ENCODE measurements around the gene PRKCB. TPM values are rescaled to one million over a fixed set of nuclear protein-coding genes. Genes with fewer than 3 reads are reported as not detected.

Gene PRKCB
- total RNA-seq, 6 experiments from 2014 or later: not detected

GRCh38 chr16:24125214-24125613, 289.4 kb downstream of the PRKCB start:
- no peak overlapping the region for H3K27ac Mint-ChIP-seq
- no peak for DNase-seq
- H3K36me3 Mint-ChIP-seq (ENCODE audit: low read depth): no peaks in the 10 kb centered on the region
- no peak for TF ChIP-seq CTCF (IDR thresholded peaks at IDR 0.05)
- peaks cover 3% of the 10 kb centered on the region; the same call in 1 of the 2 replicates for H3K27me3 Mint-ChIP-seq (ENCODE audit: insufficient read depth)
- H3K4me1 Mint-ChIP-seq (ENCODE audit: low read depth): no peaks in the 10 kb centered on the region
- H3K4me3 Mint-ChIP-seq: no peak overlapping the region
- H3K9me3 Mint-ChIP-seq: peaks cover 46% of the 10 kb centered on the region

- DNase-seq: no peak
- H3K4me3 Mint-ChIP-seq: no peak overlapping the region
- no peak overlapping the region for H3K27ac Mint-ChIP-seq
- H3K4me1 Mint-ChIP-seq (ENCODE audit: low read depth): no peaks in the 10 kb centered on the region
- no peak for TF ChIP-seq CTCF (IDR thresholded peaks at IDR 0.05)
- no peaks in the 10 kb centered on the region for H3K27me3 Mint-ChIP-seq (ENCODE audit: insufficient read depth)
- peaks cover 24% of the 10 kb centered on the region for H3K9me3 Mint-ChIP-seq
- peaks cover 4% of the 10 kb centered on the region; the same call in 1 of the 2 replicates for H3K36me3 Mint-ChIP-seq (ENCODE audit: low read depth)
Observed at GRCh38 chr16:24129412-24129918, 293.7 kb downstream of the PRKCB start.

- no peak overlapping the region for H3K27ac Mint-ChIP-seq
- H3K4me1 Mint-ChIP-seq (ENCODE audit: low read depth): no peaks in the 10 kb centered on the region
Observed at GRCh38 chr16:24130494-24131085, 294.8 kb downstream of the PRKCB start.

GRCh38 chr16:24131294-24131693, 295.5 kb downstream of the PRKCB start:
- H3K27me3 Mint-ChIP-seq (ENCODE audit: insufficient read depth): no peaks in the 10 kb centered on the region
- H3K9me3 Mint-ChIP-seq: peaks cover 15% of the 10 kb centered on the region
- no peak overlapping the region for H3K27ac Mint-ChIP-seq
- no peak overlapping the region for H3K4me3 Mint-ChIP-seq
- no peaks in the 10 kb centered on the region for H3K4me1 Mint-ChIP-seq (ENCODE audit: low read depth)
- H3K36me3 Mint-ChIP-seq (ENCODE audit: low read depth): peaks cover 4% of the 10 kb centered on the region; the same call in 1 of the 2 replicates
- DNase-seq: no peak
- TF ChIP-seq CTCF (IDR thresholded peaks at IDR 0.05): no peak

More at GRCh38 chr16:24130494-24131085, 294.8 kb downstream of the PRKCB start:
- TF ChIP-seq CTCF (IDR thresholded peaks at IDR 0.05): no peak
- Mint-ChIP-seq H3K27me3 (ENCODE audit: insufficient read depth) (no peaks in the 10 kb centered on the region), H3K4me3 (no peak overlapping the region), H3K36me3 (ENCODE audit: low read depth) (peaks cover 4% of the 10 kb centered on the region; the same call in 1 of the 2 replicates), H3K9me3 (peaks cover 15% of the 10 kb centered on the region)
- DNase-seq: no peak

GRCh38 chr16:24132048-24132796, 296.4 kb downstream of the PRKCB start:
- Mint-ChIP-seq H3K4me1 (ENCODE audit: low read depth) (no peaks in the 10 kb centered on the region), H3K4me3 (no peak overlapping the region), H3K9me3 (peaks cover 16% of the 10 kb centered on the region), H3K36me3 (ENCODE audit: low read depth) (peaks cover 4% of the 10 kb centered on the region; the same call in 1 of the 2 replicates), H3K27ac (no peak overlapping the region), H3K27me3 (ENCODE audit: insufficient read depth) (no peaks in the 10 kb centered on the region)
- TF ChIP-seq CTCF (IDR thresholded peaks at IDR 0.05): no peak
- no peak for DNase-seq
